Upper lobe of left lung (tissue), 6 donors: ENCODE results near the gene MARCHF6. TPM values are rescaled to one million over a fixed set of nuclear protein-coding genes. Genes with fewer than 3 reads are reported as not detected.
"Not testable (repeated sequence)": the region's sequence is repeated elsewhere in the genome, so short reads cannot be mapped to it uniquely, and the experiment has no call there.

Experiments
- ATAC-seq, 2 donors: fragments of 200-7000 bp; cut with Tn5 transposase; one replicate each; pipeline ENCODE4 v1.9.1; 2022; ENCODE audit warnings: mild to moderate bottlenecking in 2 of 2, moderate library complexity in 2 of 2; ENCODE audit not compliant: low FRiP score in 2 of 2
- DNase-seq, 2 donors: peaks; one replicate each; pipeline ENCODE4 v3.0.0-alpha.2; 2019 to 2020
- H3K27ac ChIP-seq, 4 donors: fragments of 200-600 bp; sonication (generic); one replicate each; pipeline ENCODE4 v1.5.1; 2016 to 2019
- H3K27me3 ChIP-seq, 4 donors: fragments of 200-600 bp; sonication (generic); one replicate each; pipeline ENCODE4 v1.5.1; 2017 to 2019
- H3K36me3 ChIP-seq, 4 donors: fragments of 200-600 bp; sonication (generic); one replicate each; pipeline ENCODE4 v1.5.1; 2016 to 2019
- H3K4me1 ChIP-seq, 4 donors: fragments of 200-600 bp; sonication (generic); one replicate each; pipeline ENCODE4 v1.5.1; 2018 to 2019
- H3K4me3 ChIP-seq, 4 donors: fragments of 200-600 bp; sonication (generic); one replicate each; pipeline ENCODE4 v1.5.1; 2017 to 2019; ENCODE audit warnings: mild to moderate bottlenecking in 2 of 4, moderate library complexity in 1 of 4
- H3K9me3 ChIP-seq, 4 donors: fragments of 200-600 bp; sonication (generic); one replicate each; pipeline ENCODE4 v1.5.1; 2018 to 2019
- EP300 ChIP-seq, 4 donors: sonication (generic); formaldehyde crosslinking; IDR thresholded peaks; one replicate each; pipeline ENCODE4 v1.5.1; 2017; ENCODE audit warnings: antibody characterized with exemption in 4 of 4, control low read depth in 2 of 4
- POLR2A ChIP-seq, 4 donors: fragments of 450-650 bp; IDR thresholded peaks; one replicate each; pipeline ENCODE4 v1.5.1; 2016 to 2017; ENCODE audit warnings: antibody characterized with exemption in 4 of 4, mild to moderate bottlenecking in 2 of 4
- POLR2AphosphoS5 ChIP-seq, 2 donors: sonication (generic); formaldehyde crosslinking; IDR thresholded peaks; one replicate each; pipeline ENCODE4 v1.5.1; 2017; ENCODE audit warnings: antibody characterized with exemption in 2 of 2
- WGBS, 2 donors: methylation state at CpG; one replicate each; pipeline ENCODE4 v1.1.5; 2017 to 2018; 5-methylcytosine and 5-hydroxymethylcytosine counted together
- total RNA-seq, 6 donors: library from RNA; depleted of rRNA in 4 of 6; stranded (reverse); fragments of >200 nt in 4 of 6; gene quantifications; one replicate each; pipeline versions ENCODE4 v1.1.0 to v1.2.1, GENCODE V29; 2016 to 2021
- TF ChIP-seq, protein P1 (sequence below), 6 experiments: fragments of 450-650 bp in 4 of 6; fragments of 200-600 bp in 2 of 6; sonication (generic) in 2 of 6; IDR thresholded peaks; one replicate each; pipeline ENCODE4 v1.5.1; 2016 to 2019; ENCODE audit warnings: antibody characterized with exemption in 6 of 6
- donor health status: DM: no; HTN: no; CAD: no; lungs with moderate emphysema.
- donor health status: DM: no; HTN: yes; CAD: no; lungs with severe emphysema.

MARCHF6 gene
- total RNA-seq, 6 donors from 2014 or later, result 48.5 to 128 (median 110) TPM

DNA sequence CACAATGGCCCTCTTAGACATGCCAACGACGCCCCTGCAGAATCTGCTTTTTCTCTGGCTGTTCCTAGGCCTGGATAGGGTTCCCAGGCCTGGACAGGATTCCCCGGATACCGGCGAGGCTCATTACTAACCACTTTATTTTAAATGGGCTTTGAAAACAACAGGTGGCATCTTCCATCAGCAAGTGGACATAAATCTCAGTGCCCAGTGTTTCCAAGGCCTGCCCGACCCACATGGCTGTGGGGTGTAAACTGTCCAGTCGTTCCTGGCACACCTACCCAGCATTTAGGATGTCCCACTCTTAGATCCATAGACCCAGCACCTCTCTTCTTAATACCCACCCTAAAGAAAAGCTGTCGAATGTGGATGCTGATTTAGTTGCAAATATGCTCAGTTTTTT is 46.7 kb upstream of the MARCHF6 start:
- ATAC-seq, result no peak
- Histone ChIP-seq H3K4me1 (peaks cover 0 to 17% (median 10%) of the 10 kb centered on the region in 4 donors), H3K36me3 (no peaks in the 10 kb centered on the region), H3K27me3 (no peaks in the 10 kb centered on the region), H3K27ac (peak overlapping the region; percentile 60 to 84 (median 80)), H3K9me3 (no peaks in the 10 kb centered on the region), H3K4me3 (peak overlapping the region in 3 of 4 donors; percentile 53 to 63 (median 62))
- DNase-seq, result no peak
- 58 to 60% methylated on average over 8 of the region's 8 CpGs for WGBS, 2 donors
- TF ChIP-seq POLR2A (IDR thresholded peaks at IDR 0.05) (no peak), POLR2AphosphoS5 (IDR thresholded peaks at IDR 0.05) (no peak), EP300 (IDR thresholded peaks at IDR 0.05) (no peak)
- TF ChIP-seq, protein P1, sequence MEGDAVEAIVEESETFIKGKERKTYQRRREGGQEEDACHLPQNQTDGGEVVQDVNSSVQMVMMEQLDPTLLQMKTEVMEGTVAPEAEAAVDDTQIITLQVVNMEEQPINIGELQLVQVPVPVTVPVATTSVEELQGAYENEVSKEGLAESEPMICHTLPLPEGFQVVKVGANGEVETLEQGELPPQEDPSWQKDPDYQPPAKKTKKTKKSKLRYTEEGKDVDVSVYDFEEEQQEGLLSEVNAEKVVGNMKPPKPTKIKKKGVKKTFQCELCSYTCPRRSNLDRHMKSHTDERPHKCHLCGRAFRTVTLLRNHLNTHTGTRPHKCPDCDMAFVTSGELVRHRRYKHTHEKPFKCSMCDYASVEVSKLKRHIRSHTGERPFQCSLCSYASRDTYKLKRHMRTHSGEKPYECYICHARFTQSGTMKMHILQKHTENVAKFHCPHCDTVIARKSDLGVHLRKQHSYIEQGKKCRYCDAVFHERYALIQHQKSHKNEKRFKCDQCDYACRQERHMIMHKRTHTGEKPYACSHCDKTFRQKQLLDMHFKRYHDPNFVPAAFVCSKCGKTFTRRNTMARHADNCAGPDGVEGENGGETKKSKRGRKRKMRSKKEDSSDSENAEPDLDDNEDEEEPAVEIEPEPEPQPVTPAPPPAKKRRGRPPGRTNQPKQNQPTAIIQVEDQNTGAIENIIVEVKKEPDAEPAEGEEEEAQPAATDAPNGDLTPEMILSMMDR (IDR thresholded peaks at IDR 0.05), result no peak

DNA sequence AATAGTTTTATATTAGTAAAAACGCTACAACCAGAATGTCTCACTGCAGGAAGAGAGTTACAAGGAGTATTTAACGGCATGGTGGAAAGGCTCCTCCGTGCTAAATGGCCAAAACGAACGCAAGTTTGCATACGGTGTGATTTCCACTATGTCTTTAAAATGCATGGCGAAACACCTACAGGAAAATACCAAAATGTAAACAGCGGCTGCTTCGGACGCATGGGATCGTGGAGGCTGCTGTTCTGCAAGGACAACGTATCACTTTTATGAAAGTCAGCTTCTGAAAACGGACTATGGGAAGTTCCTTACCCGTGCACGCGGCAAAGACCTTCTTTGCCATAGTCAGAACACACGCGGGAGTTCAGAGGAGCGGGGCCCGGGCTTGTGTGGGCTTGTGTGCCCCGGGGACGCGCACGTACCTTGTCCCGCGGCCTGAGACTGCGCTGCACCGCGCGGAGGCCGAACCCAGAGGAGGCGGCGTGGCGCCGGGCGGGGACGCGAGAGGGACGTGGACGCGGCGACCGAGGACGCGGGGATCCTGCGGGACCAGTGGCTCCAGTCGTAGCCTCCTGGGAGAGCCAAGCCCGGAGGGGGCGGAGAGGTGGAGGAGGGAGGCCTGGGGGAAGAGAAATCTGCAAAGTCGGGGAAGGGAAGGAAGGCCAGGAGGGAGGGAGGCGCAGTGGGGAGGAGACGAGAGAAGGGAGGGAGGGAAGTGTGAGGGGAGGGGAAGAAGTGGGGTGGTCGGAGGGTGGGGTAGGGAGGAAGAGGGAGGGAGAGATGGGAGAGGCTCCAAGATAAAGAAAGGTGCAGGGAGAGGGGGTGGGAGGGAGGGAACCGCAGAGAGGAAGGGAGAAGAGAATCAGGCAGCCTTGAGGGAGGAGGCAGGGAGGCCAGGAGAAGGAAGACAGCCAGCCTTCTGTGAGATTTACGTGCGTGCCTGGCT is 46.0 kb upstream of the MARCHF6 start, which contains the start of gene CMBL:
Gene CMBL, minus strand, starts transcription at position 697 of the 943 bp plus-strand sequence. CDS start 17,140 bp downstream, outside the sequence.
- Histone ChIP-seq H3K36me3 (no peaks in the 10 kb centered on the region), H3K9me3 (no peaks in the 10 kb centered on the region), H3K27me3 (no peaks in the 10 kb centered on the region), H3K4me1 (peaks cover 0 to 17% (median 9%) of the 10 kb centered on the region in 4 donors), H3K27ac (peak within 1 kb of the TSS; percentile 60 to 84 (median 80)), H3K4me3 (peak within 1 kb of the TSS; percentile 53 to 63 (median 58))
- peak; percentile 42 to 92 for DNase-seq
- TF ChIP-seq, protein P1 (IDR thresholded peaks at IDR 0.05), result no peak
- TF ChIP-seq EP300 (IDR thresholded peaks at IDR 0.05), result no peak
- peak in 1 of 2 donors; percentile 33 for TF ChIP-seq POLR2AphosphoS5 (IDR thresholded peaks at IDR 0.05)
- peak in 1 of 4 donors; percentile 28 for TF ChIP-seq POLR2A (IDR thresholded peaks at IDR 0.05)
- peak; percentile 76 to 82 for ATAC-seq
- WGBS, 2 donors, result 3 to 9% methylated on average over 18 to 41 of the region's 56 CpGs

DNA sequence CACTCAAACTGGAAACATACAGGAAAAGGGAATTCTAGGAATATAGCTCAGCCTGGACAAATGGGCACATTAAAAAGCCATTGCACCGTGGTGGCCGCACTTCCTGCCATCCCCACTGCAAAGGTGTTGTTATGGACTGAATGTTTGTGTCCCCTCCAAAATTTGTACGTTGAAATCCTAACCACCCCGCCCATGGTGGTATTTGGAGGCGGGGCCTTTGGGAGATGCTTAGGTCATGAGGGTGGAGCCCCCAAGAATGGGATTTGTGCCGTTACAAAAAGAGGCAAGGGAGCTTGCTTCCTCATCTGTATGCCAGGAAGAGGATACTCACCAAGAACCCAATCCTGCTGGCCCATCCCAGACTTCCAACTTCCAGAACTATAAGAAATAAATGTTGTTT is 44.7 kb upstream of the MARCHF6 start:
- Histone ChIP-seq H3K36me3 (no peaks in the 10 kb centered on the region), H3K27ac (no peak overlapping the region), H3K9me3 (no peaks in the 10 kb centered on the region), H3K4me1 (peaks cover 0 to 17% (median 9%) of the 10 kb centered on the region in 4 donors), H3K4me3 (no peak overlapping the region), H3K27me3 (no peaks in the 10 kb centered on the region)
- no peak for ATAC-seq
- WGBS, 2 donors, result 80 to 90% methylated on average over 6 of the region's 6 CpGs
- no peak for TF ChIP-seq POLR2AphosphoS5 (IDR thresholded peaks at IDR 0.05)
- no peak for TF ChIP-seq EP300 (IDR thresholded peaks at IDR 0.05)
- TF ChIP-seq POLR2A (IDR thresholded peaks at IDR 0.05), result no peak
- TF ChIP-seq, protein P1 (IDR thresholded peaks at IDR 0.05), result no peak
- DNase-seq, result no peak

GRCh38 chr5:10310066-10310779 is 43.3 kb upstream of the MARCHF6 start:
- TF ChIP-seq, protein P1 (IDR thresholded peaks at IDR 0.05), result no peak
- TF ChIP-seq POLR2AphosphoS5 (IDR thresholded peaks at IDR 0.05) (no peak), EP300 (IDR thresholded peaks at IDR 0.05) (no peak), POLR2A (IDR thresholded peaks at IDR 0.05) (no peak)
- no peaks in the 10 kb centered on the region for H3K36me3 ChIP-seq
- ATAC-seq, result no peak
- no peaks in the 10 kb centered on the region for H3K9me3 ChIP-seq
- no peak overlapping the region for H3K27ac ChIP-seq
- peaks cover 0 to 17% (median 8%) of the 10 kb centered on the region in 4 donors for H3K4me1 ChIP-seq
- H3K27me3 ChIP-seq, result no peaks in the 10 kb centered on the region
- DNase-seq, result no peak
- 70 to 75% methylated on average over 8 of the region's 8 CpGs for WGBS, 2 donors
- no peak overlapping the region for H3K4me3 ChIP-seq

DNA sequence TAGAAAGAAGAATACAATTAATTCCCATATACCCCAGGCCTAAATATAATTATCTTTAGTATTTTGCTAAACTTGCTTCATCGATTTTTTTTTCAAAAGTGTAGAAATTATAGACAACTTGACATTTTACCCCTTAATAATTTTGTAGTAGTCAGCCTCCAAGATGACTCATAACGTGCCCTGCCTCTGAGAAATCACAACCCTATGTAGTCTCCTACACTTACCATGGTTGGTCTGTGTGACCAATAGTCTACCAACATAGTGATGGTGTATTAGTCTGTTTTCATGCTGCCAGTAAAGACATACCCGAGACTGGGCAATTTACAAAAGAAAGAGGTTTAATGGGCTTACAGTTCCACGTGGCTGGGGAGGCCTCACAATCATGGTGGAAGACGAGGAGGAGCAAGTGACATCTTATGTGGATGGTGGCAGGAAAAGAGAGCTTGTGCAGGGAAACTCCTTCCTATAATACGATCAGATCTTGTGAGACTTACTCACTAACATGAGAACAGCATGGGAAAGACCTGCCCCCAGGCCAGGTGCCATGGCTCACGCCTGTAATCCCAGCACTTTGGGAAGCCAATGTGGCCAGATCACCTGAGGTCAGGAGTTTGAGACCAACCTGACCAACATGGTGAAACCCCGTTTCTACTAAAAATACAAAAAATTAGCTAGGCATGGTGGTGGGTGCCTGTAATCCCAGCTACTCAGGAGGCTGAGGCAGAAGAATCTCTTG is 42.5 kb upstream of the MARCHF6 start:
- H3K27ac ChIP-seq, result not testable (repeated sequence)
- WGBS, 2 donors, result 70 to 90% methylated on average over 6 to 8 of the region's 8 CpGs

More for the DNA sequence above, 42.5 kb upstream of the MARCHF6 start:
- not testable (repeated sequence) for H3K36me3 ChIP-seq, H3K9me3 ChIP-seq, H3K4me3 ChIP-seq, H3K27me3 ChIP-seq, ATAC-seq, DNase-seq
- H3K4me1 ChIP-seq, result peaks cover 0 to 16% (median 8%) of the 10 kb centered on the region in 4 donors
